Esophagus muscularis mucosa (tissue), 4 donors: ENCODE measurements around the gene C2orf78. TPM values are rescaled to one million over a fixed set of nuclear protein-coding genes. Genes with fewer than 3 reads are reported as not detected.

Experiments
- DNase-seq: peaks from one replicate; pipeline ENCODE4 v3.0.0-alpha.2; 2017; ENCODE audit errors: extremely low spot score
- H3K27ac ChIP-seq, 4 donors: fragments of 200-600 bp; sonication (generic); replicated peaks in 1 of 4; 1 replicate in 3 of 4; 2 replicates in 1 of 4; pipeline ENCODE4 v1.5.1; 2016 to 2019; ENCODE audit warnings: mild to moderate bottlenecking in 1 of 4
- H3K27me3 ChIP-seq, 4 donors: fragments of 200-600 bp; sonication (generic); one replicate each; pipeline versions ENCODE4 v1.5.1 to v1.6.0; 2016 to 2019
- H3K36me3 ChIP-seq, 4 donors: fragments of 200-600 bp; sonication (generic); one replicate each; pipeline ENCODE4 v1.5.1; 2016 to 2019
- H3K4me1 ChIP-seq, 4 donors: fragments of 200-600 bp; sonication (generic); one replicate each; pipeline ENCODE4 v1.5.1; 2016 to 2019
- H3K4me3 ChIP-seq, 4 donors: fragments of 200-600 bp; sonication (generic); 1 replicate in 2 of 4; 2 replicates in 2 of 4; pipeline ENCODE4 v1.5.1; 2016 to 2019; ENCODE audit warnings: mild to moderate bottlenecking in 4 of 4, moderate library complexity in 1 of 4
- H3K9me3 ChIP-seq, 4 donors: fragments of 200-600 bp; sonication (generic); 1 replicate in 3 of 4; 2 replicates in 1 of 4; pipeline ENCODE4 v1.5.1; 2016 to 2019
- EP300 ChIP-seq: sonication (generic); formaldehyde crosslinking; IDR thresholded peaks from one replicate; pipeline ENCODE4 v1.6.1; 2017; ENCODE audit warnings: antibody characterized with exemption
- POLR2A ChIP-seq: fragments of 450-650 bp; IDR thresholded peaks from one replicate; pipeline ENCODE4 v1.6.1; 2017; ENCODE audit warnings: antibody characterized with exemption, moderate library complexity, mild to moderate bottlenecking, low read depth
- POLR2AphosphoS5 ChIP-seq, 2 donors: sonication (generic); formaldehyde crosslinking; IDR thresholded peaks; one replicate each; pipeline ENCODE4 v1.6.1; 2017; ENCODE audit warnings: antibody characterized with exemption in 2 of 2
- WGBS: methylation state at CpG from one replicate; pipeline ENCODE4 v1.1.5; 2018; 5-methylcytosine and 5-hydroxymethylcytosine counted together
- intact Hi-C: fragments of 100-400 bp; cut with DNase I; formaldehyde crosslinking; loops from one replicate; pipeline ENCODE4 v1.15.1; 2023
- total RNA-seq, 4 donors: library from RNA; depleted of rRNA; stranded (reverse); fragments of >200 nt; gene quantifications; one replicate each; pipeline versions ENCODE4 v1.1.0 to v1.2.1, GENCODE V29; 2016
- TF ChIP-seq, protein P1 (sequence below), 3 experiments: fragments of 200-600 bp in 2 of 3; fragments of 450-650 bp in 1 of 3; sonication (generic) in 2 of 3; IDR thresholded peaks; one replicate each; pipeline ENCODE4 v1.5.1; 2017 to 2019; ENCODE audit warnings: antibody characterized with exemption in 3 of 3, mild to moderate bottlenecking in 2 of 3, moderate library complexity in 1 of 3

C2orf78 gene
- total RNA-seq, 4 donors from 2014 or later, result not detected

DNA sequence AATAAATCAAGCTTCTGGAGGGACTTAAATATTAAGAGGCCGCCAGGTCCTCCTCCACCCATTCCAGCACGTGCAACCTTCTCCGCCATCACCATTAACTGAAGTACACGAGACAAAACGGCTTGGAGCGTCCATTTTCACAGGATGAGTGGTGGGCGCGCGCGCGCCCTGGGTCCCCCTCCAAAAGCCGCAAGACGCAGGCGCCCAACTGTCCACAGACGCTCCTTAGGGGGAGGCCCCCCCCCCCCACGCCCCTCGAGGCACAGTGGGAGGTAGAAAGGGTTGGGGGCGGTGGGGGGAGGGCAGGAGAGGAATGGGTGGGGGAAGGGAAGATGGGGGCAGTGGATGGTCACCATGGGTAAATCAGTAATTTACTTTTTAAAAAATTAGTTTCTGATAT is 34.3 kb downstream of the C2orf78 start:
- H3K9me3 ChIP-seq, result no peaks in the 10 kb centered on the region
- no peak overlapping the region for H3K27ac ChIP-seq
- no peaks in the 10 kb centered on the region for H3K36me3 ChIP-seq
- peaks cover 0 to 5% (median 0%) of the 10 kb centered on the region in 4 donors for H3K27me3 ChIP-seq
- no peak for DNase-seq
- intact Hi-C loops, result no loop called here
- TF ChIP-seq POLR2A (no peak), EP300 (no peak), POLR2AphosphoS5 (IDR thresholded peaks at IDR 0.05) (no peak)
- TF ChIP-seq, protein P1, sequence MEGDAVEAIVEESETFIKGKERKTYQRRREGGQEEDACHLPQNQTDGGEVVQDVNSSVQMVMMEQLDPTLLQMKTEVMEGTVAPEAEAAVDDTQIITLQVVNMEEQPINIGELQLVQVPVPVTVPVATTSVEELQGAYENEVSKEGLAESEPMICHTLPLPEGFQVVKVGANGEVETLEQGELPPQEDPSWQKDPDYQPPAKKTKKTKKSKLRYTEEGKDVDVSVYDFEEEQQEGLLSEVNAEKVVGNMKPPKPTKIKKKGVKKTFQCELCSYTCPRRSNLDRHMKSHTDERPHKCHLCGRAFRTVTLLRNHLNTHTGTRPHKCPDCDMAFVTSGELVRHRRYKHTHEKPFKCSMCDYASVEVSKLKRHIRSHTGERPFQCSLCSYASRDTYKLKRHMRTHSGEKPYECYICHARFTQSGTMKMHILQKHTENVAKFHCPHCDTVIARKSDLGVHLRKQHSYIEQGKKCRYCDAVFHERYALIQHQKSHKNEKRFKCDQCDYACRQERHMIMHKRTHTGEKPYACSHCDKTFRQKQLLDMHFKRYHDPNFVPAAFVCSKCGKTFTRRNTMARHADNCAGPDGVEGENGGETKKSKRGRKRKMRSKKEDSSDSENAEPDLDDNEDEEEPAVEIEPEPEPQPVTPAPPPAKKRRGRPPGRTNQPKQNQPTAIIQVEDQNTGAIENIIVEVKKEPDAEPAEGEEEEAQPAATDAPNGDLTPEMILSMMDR (IDR thresholded peaks at IDR 0.05), result no peak
- no peak overlapping the region for H3K4me3 ChIP-seq
- H3K4me1 ChIP-seq, result no peaks in the 10 kb centered on the region
- WGBS, result 64% methylated on average over 5 of the region's 18 CpGs

DNA sequence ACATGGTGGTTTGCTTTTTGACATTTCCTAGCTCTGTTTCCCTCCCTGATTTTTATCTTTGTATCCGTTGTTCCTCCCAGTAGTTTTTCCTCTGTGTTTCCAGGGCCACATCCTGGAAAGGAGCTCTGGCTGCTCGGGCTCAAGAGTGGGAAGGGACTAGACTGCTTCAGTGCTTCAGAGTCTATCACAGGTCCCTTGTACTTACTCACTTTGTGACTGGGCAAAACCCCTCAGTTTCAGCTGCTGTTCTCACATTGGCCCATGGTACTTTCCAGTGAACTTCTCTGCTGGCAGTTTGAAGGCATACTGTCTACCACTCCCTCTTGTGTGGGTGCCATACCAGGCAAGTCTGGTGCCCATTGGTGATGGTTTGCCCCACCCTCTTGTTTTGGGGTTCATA is 37.2 kb downstream of the C2orf78 start:
- no peak overlapping the region for H3K4me3 ChIP-seq
- TF ChIP-seq, protein P1 (IDR thresholded peaks at IDR 0.05), result no peak
- no peak for TF ChIP-seq POLR2A
- TF ChIP-seq EP300, result no peak
- no peaks in the 10 kb centered on the region for H3K36me3 ChIP-seq
- intact Hi-C loops, result loop anchor here (10.0 kb wide), 4 partner anchors 104 to 514 kb away; partner anchors contain the start of genes BOLA3, DGUOK and TET3
- H3K9me3 ChIP-seq, result no peaks in the 10 kb centered on the region
- H3K4me1 ChIP-seq, result peaks cover 0 to 11% (median 7%) of the 10 kb centered on the region in 4 donors
- H3K27me3 ChIP-seq, result peaks cover 0 to 5% (median 0%) of the 10 kb centered on the region in 4 donors
- no peak for DNase-seq
- no peak overlapping the region for H3K27ac ChIP-seq
- 44% methylated on average over 2 of the region's 2 CpGs for WGBS

DNA sequence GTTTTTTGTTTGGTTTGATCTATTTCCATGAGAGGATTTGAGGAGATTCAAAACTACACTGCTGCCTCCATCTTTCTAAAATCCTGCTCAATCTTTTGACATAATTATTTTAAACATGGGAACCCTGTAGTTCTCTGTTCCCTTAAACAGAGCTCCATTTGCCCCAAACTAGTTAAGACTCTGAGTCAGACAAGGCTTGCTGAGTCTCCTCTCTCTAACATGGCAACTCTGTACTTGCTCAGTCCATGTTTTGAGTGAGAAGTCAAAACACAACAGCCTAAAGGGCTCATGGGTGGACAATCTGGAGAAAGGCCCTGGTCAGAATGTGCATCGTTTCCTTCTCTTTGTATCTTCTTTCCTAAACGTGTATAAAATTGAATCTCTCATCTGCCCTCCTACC is 37.7 kb downstream of the C2orf78 start:
- Histone ChIP-seq H3K9me3 (no peaks in the 10 kb centered on the region), H3K4me1 (peaks cover 0 to 11% (median 7%) of the 10 kb centered on the region in 4 donors), H3K27ac (no peak overlapping the region), H3K4me3 (no peak overlapping the region), H3K27me3 (peaks cover 0 to under 1% (median 0%) of the 10 kb centered on the region in 4 donors), H3K36me3 (no peaks in the 10 kb centered on the region)
- intact Hi-C loops, result loop anchor here (10.0 kb wide), 4 partner anchors 103 to 513 kb away; partner anchors contain the start of genes BOLA3, DGUOK and TET3
- 66% methylated on average over 2 of the region's 2 CpGs for WGBS
- no peak for DNase-seq
- TF ChIP-seq EP300, result no peak
- TF ChIP-seq, protein P1 (IDR thresholded peaks at IDR 0.05), result no peak
- no peak for TF ChIP-seq POLR2AphosphoS5 (IDR thresholded peaks at IDR 0.05)
- no peak for TF ChIP-seq POLR2A

DNA sequence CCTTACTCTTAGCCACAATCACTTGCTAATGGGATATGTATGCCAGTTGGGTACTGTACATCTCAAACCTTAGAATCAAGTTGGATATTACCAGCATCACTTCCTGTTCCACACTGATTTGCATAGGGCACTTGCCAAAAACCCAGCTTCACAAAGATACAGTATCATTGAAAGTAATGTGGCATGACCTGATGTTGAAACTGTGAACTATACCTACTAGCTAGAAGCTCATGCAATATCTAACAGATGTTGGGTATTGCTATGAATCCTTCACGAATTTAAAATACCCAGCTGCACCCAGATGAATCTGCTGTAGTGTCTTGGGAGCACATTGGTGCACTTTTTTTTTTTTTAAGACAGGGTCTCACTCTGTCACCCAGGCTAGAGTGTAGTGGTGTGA is 38.3 kb downstream of the C2orf78 start:
- TF ChIP-seq EP300, result no peak
- no peak overlapping the region for H3K4me3 ChIP-seq
- H3K4me1 ChIP-seq, result peaks cover 0 to 13% (median 9%) of the 10 kb centered on the region in 4 donors
- 50% methylated on average over 1 of the region's 1 CpG for WGBS
- DNase-seq, result no peak
- no peaks in the 10 kb centered on the region for H3K36me3 ChIP-seq
- intact Hi-C loops, result loop anchor here (10.0 kb wide), 4 partner anchors 103 to 513 kb away; partner anchors contain the start of genes BOLA3, DGUOK and TET3
- no peaks in the 10 kb centered on the region for H3K9me3 ChIP-seq
- no peaks in the 10 kb centered on the region for H3K27me3 ChIP-seq
- H3K27ac ChIP-seq, result no peak overlapping the region

DNA sequence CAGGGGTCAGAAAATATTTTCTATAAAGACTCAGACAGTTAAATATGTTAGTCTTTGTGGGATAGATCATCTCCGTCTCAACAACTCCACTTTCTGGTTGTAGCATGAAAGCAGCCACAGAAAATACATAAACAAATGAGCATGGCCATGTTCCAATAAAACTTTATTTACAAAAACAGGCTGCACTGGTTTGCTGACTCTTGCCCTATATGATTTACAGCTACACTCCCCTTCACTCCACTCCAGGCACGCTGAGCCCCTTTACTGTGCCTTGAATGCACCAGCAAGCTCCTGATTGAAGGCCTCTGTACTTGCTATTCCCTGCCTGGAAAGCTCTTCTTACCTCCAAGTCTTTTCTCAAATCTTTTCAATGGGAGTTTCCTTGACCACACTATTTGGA is 39.0 kb downstream of the C2orf78 start:
- Histone ChIP-seq H3K27me3 (no peaks in the 10 kb centered on the region), H3K4me3 (no peak overlapping the region), H3K27ac (no peak overlapping the region), H3K36me3 (no peaks in the 10 kb centered on the region), H3K4me1 (peaks cover 0 to 20% (median 13%) of the 10 kb centered on the region in 4 donors), H3K9me3 (no peaks in the 10 kb centered on the region)
- WGBS, result 78% methylated on average over 2 of the region's 2 CpGs
- no peak for TF ChIP-seq POLR2A
- intact Hi-C loops, result loop anchor here (10.0 kb wide), 4 partner anchors 102 to 512 kb away; partner anchors contain the start of genes BOLA3, DGUOK and TET3
- no peak for DNase-seq

DNA sequence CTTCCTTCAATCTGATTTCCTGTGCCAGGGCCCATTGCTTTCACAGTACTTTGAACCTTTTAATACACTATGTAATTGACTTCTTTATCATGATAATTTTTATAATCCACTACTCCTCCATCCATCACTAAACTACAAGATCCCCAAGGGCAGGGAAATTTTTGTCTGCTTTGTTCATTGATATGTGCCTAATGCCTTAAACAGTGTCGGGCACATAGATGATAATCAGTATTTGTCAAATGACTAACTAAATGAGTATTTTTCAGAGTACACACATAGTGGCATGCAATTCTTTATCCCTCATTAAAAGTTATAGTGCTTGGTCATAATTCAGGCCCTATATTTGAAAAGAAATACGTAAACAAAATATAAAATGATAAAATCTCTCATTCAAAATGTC is 39.4 kb downstream of the C2orf78 start:
- no peak for DNase-seq
- H3K4me1 ChIP-seq, result peaks cover 3 to 24% (median 18%) of the 10 kb centered on the region in 4 donors
- no peak overlapping the region for H3K4me3 ChIP-seq
- no peaks in the 10 kb centered on the region for H3K36me3 ChIP-seq
- intact Hi-C loops, result loop anchor here (10.0 kb wide), 4 partner anchors 101 to 511 kb away; partner anchors contain the start of genes BOLA3, DGUOK and TET3
- 48% methylated on average over 2 of the region's 2 CpGs for WGBS
- H3K27ac ChIP-seq, result no peak overlapping the region
- H3K9me3 ChIP-seq, result no peaks in the 10 kb centered on the region
- no peaks in the 10 kb centered on the region for H3K27me3 ChIP-seq
- TF ChIP-seq EP300 (no peak), POLR2AphosphoS5 (IDR thresholded peaks at IDR 0.05) (no peak), POLR2A (no peak)
- TF ChIP-seq, protein P1 (IDR thresholded peaks at IDR 0.05), result no peak
